Middle frontal gyrus (tissue), 1 donor: ENCODE results near the gene ECHDC1.
A peak's percentile ranks its signal among the peaks of the same experiment; 100 is the strongest.
"Not testable (repeated sequence)": the region's sequence is repeated elsewhere in the genome, so short reads cannot be mapped to it uniquely, and the experiment has no call there.

Experiments used
- DNase-seq: peaks from one replicate; pipeline ENCODE4 v3.0.0-alpha.2; 2015; ENCODE audit warnings: low spot score; ENCODE audit errors: extremely low spot score

The ECHDC1 gene, protein sequence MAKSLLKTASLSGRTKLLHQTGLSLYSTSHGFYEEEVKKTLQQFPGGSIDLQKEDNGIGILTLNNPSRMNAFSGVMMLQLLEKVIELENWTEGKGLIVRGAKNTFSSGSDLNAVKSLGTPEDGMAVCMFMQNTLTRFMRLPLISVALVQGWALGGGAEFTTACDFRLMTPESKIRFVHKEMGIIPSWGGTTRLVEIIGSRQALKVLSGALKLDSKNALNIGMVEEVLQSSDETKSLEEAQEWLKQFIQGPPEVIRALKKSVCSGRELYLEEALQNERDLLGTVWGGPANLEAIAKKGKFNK

DNA sequence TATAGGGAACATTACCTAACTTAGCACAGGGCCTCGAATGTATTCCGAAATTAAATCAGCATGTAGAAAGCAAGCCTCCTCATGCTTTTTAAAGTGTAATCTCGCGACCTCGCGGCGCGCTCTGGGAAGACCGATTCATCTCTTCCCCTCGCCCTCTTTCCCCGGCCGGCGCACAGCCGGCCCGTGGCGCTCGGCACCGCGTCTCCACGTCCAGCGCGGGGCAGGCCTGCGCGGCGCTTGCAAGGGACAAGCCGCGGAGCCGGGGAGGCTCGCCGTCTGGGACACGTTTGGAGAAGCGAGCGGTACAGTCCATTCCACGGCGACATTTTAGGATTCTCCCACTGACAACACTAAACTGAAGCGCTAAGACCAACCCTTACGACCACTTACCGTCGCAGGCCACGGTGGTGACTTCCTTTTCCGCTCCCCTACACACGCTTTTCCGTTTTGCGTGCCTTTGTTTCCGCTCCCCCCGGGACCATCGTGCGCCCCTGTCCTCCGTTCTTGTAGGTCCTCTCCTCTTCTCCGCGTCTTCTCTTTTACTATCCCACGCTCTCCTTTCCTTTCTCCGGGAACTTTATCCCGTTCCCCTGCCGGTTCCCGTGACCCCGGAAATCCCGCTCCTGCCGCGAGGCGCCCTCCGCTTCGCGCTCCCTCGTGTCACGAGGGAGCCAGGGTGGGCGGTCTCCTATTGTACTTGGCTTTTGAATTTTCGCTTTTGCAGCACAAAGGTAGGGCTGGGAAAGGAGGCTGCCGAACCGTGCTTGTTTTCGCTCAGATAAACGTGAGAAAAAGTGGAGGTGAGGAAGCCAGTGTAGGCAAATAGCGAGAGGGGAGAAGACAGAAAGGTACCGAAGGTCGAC lies at the start of gene ECHDC1:
ECHDC1 (minus strand) TSS at position 664 of the 863 bp plus-strand sequence. CDS start 12,581 bp downstream, outside the sequence.
- peak; percentile 42 for DNase-seq

GRCh38 chr6:127392301-127392700 lies 48.9 kb upstream of the ECHDC1 start:
- no peak for DNase-seq

DNA sequence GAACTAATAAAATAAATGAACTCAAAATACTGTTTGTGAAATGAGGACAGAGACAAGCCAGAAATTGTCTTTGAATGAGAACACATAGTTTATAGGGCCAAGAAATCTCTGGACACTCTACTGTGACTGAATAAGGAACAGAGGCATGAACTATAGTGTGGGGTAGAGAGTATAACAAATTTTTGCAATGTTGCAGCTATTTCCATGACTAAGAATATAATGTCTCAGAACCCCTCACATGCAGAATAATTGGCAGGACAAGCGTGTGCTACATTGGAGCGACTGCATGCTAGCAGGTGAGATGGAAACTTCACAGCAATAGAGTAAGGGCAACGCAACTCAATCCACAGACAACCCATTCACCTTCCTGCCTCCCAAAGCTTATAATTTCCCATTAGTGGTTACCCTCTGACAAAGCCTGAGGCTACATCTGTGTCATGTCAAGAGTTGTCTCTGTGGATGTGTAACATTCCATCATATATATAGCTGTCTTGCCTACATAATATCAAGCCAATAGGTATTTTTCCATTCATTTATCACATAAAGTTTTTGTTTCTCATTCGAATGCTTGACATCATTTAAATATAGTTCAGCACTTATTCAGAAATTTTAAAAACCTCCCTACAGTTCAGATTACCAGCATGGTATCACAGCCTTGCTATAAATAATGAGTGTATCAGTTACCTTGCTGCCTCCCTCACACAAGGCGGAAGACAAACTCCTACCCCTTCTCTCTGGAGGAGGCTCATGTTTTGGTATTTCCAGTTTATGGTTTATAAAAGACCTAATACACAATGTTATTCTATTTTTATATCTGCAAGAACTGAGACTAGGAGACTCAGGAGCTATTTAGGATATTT lies 47.9 kb upstream of the ECHDC1 start:
- DNase-seq = no peak

- DNase-seq = no peak
Observed at GRCh38 chr6:127389706-127390105, 46.3 kb upstream of the ECHDC1 start.

GRCh38 chr6:127385668-127386430 lies 42.4 kb upstream of the ECHDC1 start:
- no peak for DNase-seq

GRCh38 chr6:127384848-127385247 lies 41.4 kb upstream of the ECHDC1 start:
- not testable (repeated sequence) for DNase-seq

DNA sequence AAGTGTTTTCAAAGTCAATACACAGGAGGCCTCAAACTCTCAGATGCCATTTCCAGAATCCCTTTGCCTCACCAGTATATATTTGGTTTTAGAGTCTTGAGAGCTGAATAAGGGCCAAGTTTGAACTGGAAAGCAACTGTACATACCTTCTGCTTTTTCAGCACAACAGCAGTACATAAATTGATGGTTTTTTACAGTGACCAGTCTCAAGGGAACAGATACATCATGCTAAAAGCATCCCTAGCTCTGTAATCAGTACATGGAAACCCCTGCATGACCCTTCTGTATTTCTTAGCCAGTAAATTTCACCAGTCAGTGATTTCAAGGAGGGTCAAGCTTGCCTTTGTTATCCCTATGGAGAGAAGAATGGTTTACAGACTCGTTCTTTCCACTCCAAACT lies 40.6 kb upstream of the ECHDC1 start:
- DNase-seq = no peak

DNA sequence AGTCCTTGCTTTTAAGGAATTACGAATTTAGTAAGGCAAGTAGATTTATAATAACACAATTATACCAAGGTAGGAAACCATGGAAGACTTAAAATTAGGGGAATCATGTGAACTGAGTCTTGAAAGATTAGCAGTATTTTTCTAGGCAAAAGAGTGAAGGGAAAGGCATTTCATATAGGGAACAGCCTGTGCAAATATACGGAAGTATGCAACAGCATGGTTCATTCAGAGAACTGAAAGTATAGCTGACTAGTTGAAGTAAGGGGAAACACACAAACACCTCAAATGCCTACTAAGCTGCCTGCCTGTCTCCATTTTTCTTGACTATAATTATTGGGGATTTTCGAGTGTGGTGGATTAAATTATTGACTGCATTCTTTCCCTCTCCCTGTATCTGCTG lies 39.0 kb upstream of the ECHDC1 start:
- no peak for DNase-seq

- DNase-seq = no peak
Observed at GRCh38 chr6:127381384-127381783, 38.0 kb upstream of the ECHDC1 start.

DNA sequence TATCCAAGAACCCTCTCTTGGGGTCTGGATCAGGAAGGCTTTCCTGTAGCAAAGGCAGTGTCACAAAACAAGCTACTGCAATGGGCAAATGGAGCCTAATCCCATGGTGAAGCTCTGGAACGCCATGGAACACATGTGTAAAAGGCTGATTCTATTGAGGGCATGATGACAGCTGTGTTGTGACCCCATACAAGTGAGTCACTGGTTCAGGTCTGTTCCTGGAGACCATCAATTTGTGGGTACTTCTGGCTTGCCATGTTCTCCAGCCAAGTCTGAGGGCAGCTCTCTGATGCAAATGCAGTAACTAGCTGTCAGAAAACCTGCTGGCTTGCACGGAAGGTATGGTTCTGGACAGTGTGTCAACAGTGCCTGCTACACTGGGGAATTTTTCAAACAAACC lies 33.3 kb upstream of the ECHDC1 start:
- no peak for DNase-seq

DNA sequence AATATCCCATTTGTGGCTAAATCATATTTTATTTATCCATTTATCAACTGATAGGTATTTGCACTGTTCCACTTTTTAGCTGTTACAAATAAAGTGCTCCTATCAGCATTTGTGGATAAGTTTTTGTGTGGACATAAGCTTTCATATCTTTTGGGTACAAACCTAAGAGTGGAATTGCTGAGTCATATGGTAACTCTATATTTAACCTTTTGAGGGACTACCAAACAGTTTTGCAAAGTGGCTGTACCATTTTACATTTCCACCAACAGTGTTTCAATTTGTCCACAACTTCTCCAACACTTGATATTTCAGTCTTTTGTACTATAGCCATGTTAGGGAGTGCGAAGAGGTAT lies 23.6 kb upstream of the ECHDC1 start:
- no peak for DNase-seq

- DNase-seq = no peak
Observed at GRCh38 chr6:127366282-127367022, 23.0 kb upstream of the ECHDC1 start.

GRCh38 chr6:127365874-127366273 lies 22.5 kb upstream of the ECHDC1 start:
- DNase-seq = no peak

GRCh38 chr6:127352524-127352923 lies 9.1 kb upstream of the ECHDC1 start:
- DNase-seq = no peak

DNA sequence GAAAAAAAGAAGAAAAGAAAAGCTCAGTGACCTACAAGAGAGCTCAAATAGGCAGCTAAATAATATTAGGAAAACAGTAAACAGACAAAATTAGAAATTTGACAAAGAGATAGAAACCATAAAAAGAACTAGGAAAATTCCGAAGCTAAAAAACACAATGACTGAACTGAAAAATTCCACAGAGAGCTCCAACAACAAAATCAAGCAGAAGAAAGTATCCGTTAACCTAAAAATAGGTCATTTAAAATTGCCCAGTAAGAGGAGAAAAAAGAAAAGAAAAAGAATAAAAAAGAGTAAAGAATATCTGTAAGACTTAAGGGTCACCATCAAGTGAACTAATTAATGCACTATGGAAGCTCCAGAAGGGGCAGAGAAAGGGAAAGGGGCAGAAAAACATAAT lies 6.6 kb upstream of the ECHDC1 start:
- no peak for DNase-seq

GRCh38 chr6:127348028-127348661 lies 4.7 kb upstream of the ECHDC1 start:
- DNase-seq = no peak

DNA sequence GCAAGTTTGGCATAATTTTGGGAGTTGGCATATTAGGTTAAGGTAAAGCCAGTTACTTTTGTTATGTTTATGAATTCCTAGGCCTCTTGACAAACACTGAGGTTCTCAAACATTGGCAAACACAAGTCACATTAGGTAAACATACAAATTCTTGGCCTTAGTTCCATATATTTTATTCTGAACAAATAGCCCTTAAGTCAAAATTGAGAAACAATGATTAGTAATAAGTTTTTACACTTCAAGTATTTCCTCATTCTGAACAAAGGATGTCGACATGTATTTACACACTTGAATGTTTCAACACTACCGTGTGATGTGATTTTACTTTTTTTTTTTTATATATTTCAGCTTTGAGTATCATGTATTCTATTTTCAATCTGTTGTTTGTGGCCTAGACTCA lies 3.8 kb upstream of the ECHDC1 start:
- DNase-seq = no peak

GRCh38 chr6:127345521-127345920 lies 2.1 kb upstream of the ECHDC1 start:
- DNase-seq = no peak

GRCh38 chr6:127343809-127344659 lies 625 bp upstream of the ECHDC1 start:
- DNase-seq = no peak
